Thyroid gland (tissue), 4 donors: ENCODE measurements around the gene KRT81.
A peak's percentile ranks its signal among the peaks of the same experiment; 100 is the strongest.

Source experiments
- POLR2A ChIP-seq, 2 donors: fragments of 450-650 bp; IDR thresholded peaks; one replicate each; pipeline ENCODE4 v1.6.1; 2017; ENCODE audit warnings: antibody characterized with exemption in 2 of 2, mild to moderate bottlenecking in 2 of 2, moderate library complexity in 1 of 2
- TF ChIP-seq, protein P1 (sequence below), 6 experiments: fragments of 200-600 bp in 3 of 6; fragments of 450-650 bp in 3 of 6; sonication (generic) in 3 of 6; IDR thresholded peaks; one replicate each; pipeline ENCODE4 v1.5.1; 2016 to 2019; ENCODE audit warnings: antibody characterized with exemption in 6 of 6, mild to moderate bottlenecking in 2 of 6, inconsistent platforms in 1 of 6, moderate library complexity in 1 of 6

GRCh38 chr12:52245259-52245961, 45.9 kb downstream of the KRT81 start:
- TF ChIP-seq POLR2A (IDR thresholded peaks at IDR 0.05) = peak in 1 of 2 donors; percentile 8
- TF ChIP-seq, protein P1, sequence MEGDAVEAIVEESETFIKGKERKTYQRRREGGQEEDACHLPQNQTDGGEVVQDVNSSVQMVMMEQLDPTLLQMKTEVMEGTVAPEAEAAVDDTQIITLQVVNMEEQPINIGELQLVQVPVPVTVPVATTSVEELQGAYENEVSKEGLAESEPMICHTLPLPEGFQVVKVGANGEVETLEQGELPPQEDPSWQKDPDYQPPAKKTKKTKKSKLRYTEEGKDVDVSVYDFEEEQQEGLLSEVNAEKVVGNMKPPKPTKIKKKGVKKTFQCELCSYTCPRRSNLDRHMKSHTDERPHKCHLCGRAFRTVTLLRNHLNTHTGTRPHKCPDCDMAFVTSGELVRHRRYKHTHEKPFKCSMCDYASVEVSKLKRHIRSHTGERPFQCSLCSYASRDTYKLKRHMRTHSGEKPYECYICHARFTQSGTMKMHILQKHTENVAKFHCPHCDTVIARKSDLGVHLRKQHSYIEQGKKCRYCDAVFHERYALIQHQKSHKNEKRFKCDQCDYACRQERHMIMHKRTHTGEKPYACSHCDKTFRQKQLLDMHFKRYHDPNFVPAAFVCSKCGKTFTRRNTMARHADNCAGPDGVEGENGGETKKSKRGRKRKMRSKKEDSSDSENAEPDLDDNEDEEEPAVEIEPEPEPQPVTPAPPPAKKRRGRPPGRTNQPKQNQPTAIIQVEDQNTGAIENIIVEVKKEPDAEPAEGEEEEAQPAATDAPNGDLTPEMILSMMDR (IDR thresholded peaks at IDR 0.05) = no peak
